ENCODE measurements around the gene CPEB3.
"Not testable (repeated sequence)": the region's sequence is repeated elsewhere in the genome, so short reads cannot be mapped to it uniquely, and the experiment has no call there.

Gene CPEB3

GRCh38 chr10:92142949-92143348 lies 147.9 kb downstream of the CPEB3 start:
- DNase-seq (ENCODE audit: low read depth in 2 of 2), result no peak

GRCh38 chr10:92142512-92142911 lies 148.4 kb downstream of the CPEB3 start:
- DNase-seq (ENCODE audit: low read depth in 2 of 2), result no peak

- not testable (repeated sequence) for DNase-seq (ENCODE audit: low read depth in 2 of 2)
Measured at GRCh38 chr10:92141147-92141546, 149.7 kb downstream of the CPEB3 start.

- DNase-seq (ENCODE audit: low read depth in 2 of 2), result not testable (repeated sequence)
Measured at GRCh38 chr10:92134049-92134448, 156.8 kb downstream of the CPEB3 start.

- DNase-seq (ENCODE audit: low read depth in 2 of 2), result no peak
Measured at GRCh38 chr10:92131275-92131820, 159.5 kb downstream of the CPEB3 start.

- no peak for DNase-seq (ENCODE audit: low read depth in 2 of 2)
Measured at GRCh38 chr10:92130622-92131274, 160.1 kb downstream of the CPEB3 start.

GRCh38 chr10:92126100-92126650 lies 164.7 kb downstream of the CPEB3 start:
- no peak for DNase-seq (ENCODE audit: low read depth in 2 of 2)

GRCh38 chr10:92125144-92125543 lies 165.7 kb downstream of the CPEB3 start:
- DNase-seq (ENCODE audit: low read depth in 2 of 2), result no peak

- no peak for DNase-seq (ENCODE audit: low read depth in 2 of 2)
Measured at GRCh38 chr10:92124616-92125143, 166.2 kb downstream of the CPEB3 start.

- DNase-seq (ENCODE audit: low read depth in 2 of 2), result no peak
Measured at GRCh38 chr10:92124020-92124419, 166.9 kb downstream of the CPEB3 start.

GRCh38 chr10:92122941-92123450 lies 167.9 kb downstream of the CPEB3 start:
- DNase-seq (ENCODE audit: low read depth in 2 of 2), result no peak

- no peak for DNase-seq (ENCODE audit: low read depth in 2 of 2)
Measured at GRCh38 chr10:92121686-92122492, 169.0 kb downstream of the CPEB3 start.

GRCh38 chr10:92119340-92119739 lies 171.5 kb downstream of the CPEB3 start:
- no peak for DNase-seq (ENCODE audit: low read depth in 2 of 2)

GRCh38 chr10:92114917-92115316 lies 176.0 kb downstream of the CPEB3 start:
- not testable (repeated sequence) for DNase-seq (ENCODE audit: low read depth in 2 of 2)

- DNase-seq (ENCODE audit: low read depth in 2 of 2), result no peak
Measured at GRCh38 chr10:92113911-92114600, 176.8 kb downstream of the CPEB3 start.

- no peak for DNase-seq (ENCODE audit: low read depth in 2 of 2)
Measured at GRCh38 chr10:92112462-92112861, 178.4 kb downstream of the CPEB3 start.

GRCh38 chr10:92111336-92111939 lies 179.4 kb downstream of the CPEB3 start:
- DNase-seq (ENCODE audit: low read depth in 2 of 2), result no peak

- no peak for DNase-seq (ENCODE audit: low read depth in 2 of 2)
Measured at GRCh38 chr10:92110039-92110794, 180.7 kb downstream of the CPEB3 start.

- DNase-seq (ENCODE audit: low read depth in 2 of 2), result no peak
Measured at GRCh38 chr10:92108747-92109146, 182.1 kb downstream of the CPEB3 start.

GRCh38 chr10:92108120-92108519 lies 182.8 kb downstream of the CPEB3 start:
- no peak for DNase-seq (ENCODE audit: low read depth in 2 of 2)
